HG02938 (cell line): ENCODE data around the gene ZNF18.
A peak's percentile ranks its signal among the peaks of the same experiment; 100 is the strongest.

Source experiments
- ATAC-seq: cut with Tn5 transposase; IDR thresholded peaks from one replicate; pipeline ENCODE4 v1.9.1; 2021; ENCODE audit warnings: mild to moderate bottlenecking, moderate library complexity; ENCODE audit not compliant: unreplicated experiment

The ZNF18 gene

GRCh38 chr17:11997147-11997971 is at the start of gene ZNF18:
ZNF18 (minus strand) TSS chr17:11997475; CDS start chr17:11992829, 4,646 bp downstream.
- peak; percentile 95 for ATAC-seq

GRCh38 chr17:12046786-12047185 is 49.5 kb upstream of the ZNF18 start:
- ATAC-seq = no peak

- ATAC-seq = no peak
These were observed 46.4 kb upstream of the ZNF18 start for GRCh38 chr17:12043702-12044101.

GRCh38 chr17:12041312-12041711 is 44.0 kb upstream of the ZNF18 start:
- ATAC-seq = no peak

GRCh38 chr17:12040478-12040877 is 43.2 kb upstream of the ZNF18 start:
- ATAC-seq = no peak

- ATAC-seq = no peak
These were observed 40.7 kb upstream of the ZNF18 start for GRCh38 chr17:12037970-12038369.

- ATAC-seq = no peak
These were observed 38.4 kb upstream of the ZNF18 start for GRCh38 chr17:12035673-12036072.

- ATAC-seq = no peak
These were observed 37.3 kb upstream of the ZNF18 start for GRCh38 chr17:12034538-12034937.

GRCh38 chr17:12028611-12029010 is 31.3 kb upstream of the ZNF18 start:
- no peak for ATAC-seq

- ATAC-seq = no peak
These were observed 30.4 kb upstream of the ZNF18 start for GRCh38 chr17:12027658-12028057.

GRCh38 chr17:12024327-12024726 is 27.1 kb upstream of the ZNF18 start:
- no peak for ATAC-seq

- no peak for ATAC-seq
These were observed 25.0 kb upstream of the ZNF18 start for GRCh38 chr17:12022310-12022709.

GRCh38 chr17:12021623-12022140 is 24.4 kb upstream of the ZNF18 start:
- ATAC-seq = no peak

GRCh38 chr17:12020642-12021622 is 23.7 kb upstream of the ZNF18 start, which contains the start of gene MAP2K4:
MAP2K4 (plus strand) TSS chr17:12020877; CDS start chr17:12020887, 10 bp downstream.
- peak; percentile 93 for ATAC-seq

GRCh38 chr17:12007466-12007865 is 10.2 kb upstream of the ZNF18 start:
- no peak for ATAC-seq

GRCh38 chr17:11999696-12000095 is 2.4 kb upstream of the ZNF18 start:
- ATAC-seq = no peak

GRCh38 chr17:11997972-11998233 is 628 bp upstream of the ZNF18 start:
- ATAC-seq = no peak

- ATAC-seq = peak; percentile 50
These were observed 541 bp downstream of the ZNF18 start for GRCh38 chr17:11996722-11997146.

GRCh38 chr17:11991461-11991860 is 5.8 kb downstream of the ZNF18 start:
- no peak for ATAC-seq

- ATAC-seq = no peak
These were observed 6.8 kb downstream of the ZNF18 start for GRCh38 chr17:11990363-11990983.

GRCh38 chr17:11986942-11987329 is 10.3 kb downstream of the ZNF18 start:
- ATAC-seq = no peak
